ACC112 (cell line): ENCODE results near the gene WNK3.

Experiments used
- H2AFZ ChIP-seq: fragments of 200-600 bp; sonication (generic); one replicate; pipeline ENCODE4 v1.6.0; 2017; ENCODE audit warnings: antibody characterized with exemption, low read length; ENCODE audit not compliant: unreplicated experiment
- H3K27ac ChIP-seq: fragments of 200-600 bp; sonication (generic); 2 replicates; pipeline ENCODE4 v1.5.1; 2014; ENCODE audit warnings: low read depth, mild to moderate bottlenecking, antibody characterized with exemption, low read length, moderate library complexity
- H3K27me3 ChIP-seq: fragments of 200-600 bp; sonication (generic); 2 replicates; pipeline ENCODE4 v1.6.1; 2014; ENCODE audit warnings: mild to moderate bottlenecking, antibody characterized with exemption, low read length, moderate library complexity, mixed read lengths; ENCODE audit not compliant: insufficient read depth
- H3K36me3 ChIP-seq: fragments of 200-600 bp; sonication (generic); 2 replicates; pipeline ENCODE4 v1.6.1; 2016; ENCODE audit warnings: mild to moderate bottlenecking, antibody characterized with exemption, low read length, moderate library complexity, mixed read lengths; ENCODE audit not compliant: insufficient read depth
- H3K4me1 ChIP-seq: fragments of 200-600 bp; sonication (generic); one replicate; pipeline ENCODE4 v1.6.1; 2016; ENCODE audit warnings: low read length, mixed read lengths; ENCODE audit not compliant: insufficient read depth, unreplicated experiment, control insufficient read depth
- H3K4me3 ChIP-seq: fragments of 200-600 bp; sonication (generic); 2 replicates; pipeline ENCODE4 v1.5.1; 2014; ENCODE audit warnings: mild to moderate bottlenecking, low read depth, low read length
- H3K79me2 ChIP-seq: fragments of 200-600 bp; sonication (generic); one replicate; pipeline ENCODE4 v1.6.0; 2016; ENCODE audit warnings: low read length; ENCODE audit not compliant: control insufficient read depth, unreplicated experiment, insufficient read depth

Gene WNK3

GRCh38 chrX:54320067-54320466 is 37.8 kb downstream of the WNK3 start:
- no peaks in the 10 kb centered on the region for H3K36me3 ChIP-seq
- no peak overlapping the region for H3K27ac ChIP-seq
- H3K27me3 ChIP-seq = no peaks in the 10 kb centered on the region
- no peaks in the 10 kb centered on the region for H3K79me2 ChIP-seq
- H2AFZ ChIP-seq = no peak overlapping the region
- H3K4me3 ChIP-seq = no peak overlapping the region
- no peaks in the 10 kb centered on the region for H3K4me1 ChIP-seq

- Histone ChIP-seq H3K4me3 (no peak overlapping the region), H3K36me3 (no peaks in the 10 kb centered on the region), H2AFZ (no peak overlapping the region), H3K27ac (no peak overlapping the region), H3K4me1 (no peaks in the 10 kb centered on the region), H3K27me3 (no peaks in the 10 kb centered on the region), H3K79me2 (no peaks in the 10 kb centered on the region)
Measured at GRCh38 chrX:54306379-54306778, 51.5 kb downstream of the WNK3 start.

GRCh38 chrX:54301516-54301915 is 56.3 kb downstream of the WNK3 start:
- Histone ChIP-seq H3K27ac (no peak overlapping the region), H3K79me2 (no peaks in the 10 kb centered on the region), H3K27me3 (no peaks in the 10 kb centered on the region), H3K4me1 (no peaks in the 10 kb centered on the region), H3K36me3 (no peaks in the 10 kb centered on the region), H2AFZ (no peak overlapping the region), H3K4me3 (no peak overlapping the region)

GRCh38 chrX:54294306-54294705 is 63.5 kb downstream of the WNK3 start:
- Histone ChIP-seq H3K36me3 (no peaks in the 10 kb centered on the region), H3K4me1 (no peaks in the 10 kb centered on the region), H3K27ac (no peak overlapping the region), H3K79me2 (no peaks in the 10 kb centered on the region), H2AFZ (no peak overlapping the region), H3K27me3 (no peaks in the 10 kb centered on the region), H3K4me3 (no peak overlapping the region)

GRCh38 chrX:54292755-54293154 is 65.1 kb downstream of the WNK3 start:
- no peak overlapping the region for H3K4me3 ChIP-seq
- no peak overlapping the region for H3K27ac ChIP-seq
- no peaks in the 10 kb centered on the region for H3K36me3 ChIP-seq
- no peaks in the 10 kb centered on the region for H3K4me1 ChIP-seq
- H3K79me2 ChIP-seq = no peaks in the 10 kb centered on the region
- H3K27me3 ChIP-seq = no peaks in the 10 kb centered on the region
- no peak overlapping the region for H2AFZ ChIP-seq

- Histone ChIP-seq H3K27ac (no peak overlapping the region), H3K4me1 (no peaks in the 10 kb centered on the region), H3K4me3 (no peak overlapping the region), H3K36me3 (no peaks in the 10 kb centered on the region), H2AFZ (no peak overlapping the region), H3K79me2 (no peaks in the 10 kb centered on the region), H3K27me3 (no peaks in the 10 kb centered on the region)
Measured at GRCh38 chrX:54291758-54292157, 66.1 kb downstream of the WNK3 start.

- no peaks in the 10 kb centered on the region for H3K4me1 ChIP-seq
Measured at GRCh38 chrX:54288968-54289367, 68.9 kb downstream of the WNK3 start.

GRCh38 chrX:54288277-54288676 is 69.6 kb downstream of the WNK3 start:
- Histone ChIP-seq H3K4me3 (no peak overlapping the region), H3K4me1 (no peaks in the 10 kb centered on the region), H3K27me3 (no peaks in the 10 kb centered on the region)

More at GRCh38 chrX:54288968-54289367, 68.9 kb downstream of the WNK3 start:
- Histone ChIP-seq H3K79me2 (no peaks in the 10 kb centered on the region), H3K27me3 (no peaks in the 10 kb centered on the region), H3K36me3 (no peaks in the 10 kb centered on the region), H2AFZ (no peak overlapping the region), H3K27ac (no peak overlapping the region), H3K4me3 (no peak overlapping the region)

GRCh38 chrX:54281676-54282075 is 76.2 kb downstream of the WNK3 start:
- Histone ChIP-seq H3K36me3 (no peaks in the 10 kb centered on the region), H3K27ac (no peak overlapping the region), H3K27me3 (no peaks in the 10 kb centered on the region), H2AFZ (no peak overlapping the region), H3K79me2 (no peaks in the 10 kb centered on the region), H3K4me3 (no peak overlapping the region), H3K4me1 (no peaks in the 10 kb centered on the region)

More at GRCh38 chrX:54288277-54288676, 69.6 kb downstream of the WNK3 start:
- H3K27ac ChIP-seq = no peak overlapping the region
- H2AFZ ChIP-seq = no peak overlapping the region
- no peaks in the 10 kb centered on the region for H3K36me3 ChIP-seq
- no peaks in the 10 kb centered on the region for H3K79me2 ChIP-seq

- H3K4me3 ChIP-seq = no peak overlapping the region
- no peak overlapping the region for H3K27ac ChIP-seq
- no peaks in the 10 kb centered on the region for H3K36me3 ChIP-seq
- no peaks in the 10 kb centered on the region for H3K79me2 ChIP-seq
- no peaks in the 10 kb centered on the region for H3K4me1 ChIP-seq
- no peaks in the 10 kb centered on the region for H3K27me3 ChIP-seq
- no peak overlapping the region for H2AFZ ChIP-seq
Measured at GRCh38 chrX:54280466-54280865, 77.4 kb downstream of the WNK3 start.

GRCh38 chrX:54271664-54272063 is 86.2 kb downstream of the WNK3 start:
- Histone ChIP-seq H3K36me3 (no peaks in the 10 kb centered on the region), H3K4me1 (no peaks in the 10 kb centered on the region), H3K4me3 (no peak overlapping the region), H3K79me2 (no peaks in the 10 kb centered on the region), H2AFZ (no peak overlapping the region), H3K27ac (no peak overlapping the region), H3K27me3 (no peaks in the 10 kb centered on the region)
